ENCODE measurements around the gene C6orf15.
A peak's percentile ranks its signal among the peaks of the same experiment; 100 is the strongest.

The C6orf15 gene

DNA sequence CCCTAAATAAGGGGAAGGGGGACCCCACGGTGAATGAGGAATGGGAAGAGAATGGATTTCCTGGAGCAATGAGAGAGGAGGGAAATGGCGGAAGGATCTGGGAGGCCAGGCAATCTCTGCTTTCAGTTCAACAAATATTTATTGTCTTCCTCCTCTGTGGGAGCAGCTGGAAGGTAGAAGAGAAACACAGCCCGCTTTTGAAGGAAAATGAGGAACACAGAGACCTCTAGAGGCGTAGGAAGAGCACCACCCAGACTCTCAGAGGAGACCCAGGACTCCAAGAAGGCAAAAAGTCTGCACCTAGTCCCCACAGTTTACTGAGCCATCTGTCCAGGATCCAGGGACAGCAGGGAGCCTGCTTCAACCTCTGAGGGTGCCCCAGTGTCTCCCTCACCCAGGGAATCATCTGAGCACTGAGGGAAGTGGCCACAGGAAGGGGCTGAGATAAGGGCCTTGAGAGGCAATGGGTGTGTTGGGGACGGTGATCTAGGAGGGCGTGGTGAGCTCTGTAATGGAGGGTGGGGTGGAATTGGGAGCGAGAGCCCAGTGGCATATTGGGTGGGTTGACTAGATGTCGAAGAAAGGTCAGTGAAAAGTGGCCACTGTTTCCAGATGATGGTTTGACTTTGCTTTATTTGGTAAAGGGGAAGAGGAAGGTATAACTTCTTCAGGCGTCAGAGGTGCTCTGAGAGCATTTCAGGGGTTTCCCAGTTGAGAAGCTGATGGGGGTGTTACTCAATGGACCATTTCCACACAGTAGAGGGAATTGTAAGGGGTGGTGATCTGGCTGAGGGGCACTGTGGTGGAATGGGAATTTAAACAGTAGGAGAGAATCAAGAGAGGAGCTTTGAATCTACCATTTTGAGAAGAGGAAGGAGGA, 2.8 kb upstream of the C6orf15 start:
- in situ Hi-C loops (cut with HindIII; ENCODE audit: low pct_ligation_motif_present, low pct_unique_long_range_greater_than_20kb, low sequenced_read_pairs), result no loop called here
- DNase-seq, result peak; percentile 83

DNA sequence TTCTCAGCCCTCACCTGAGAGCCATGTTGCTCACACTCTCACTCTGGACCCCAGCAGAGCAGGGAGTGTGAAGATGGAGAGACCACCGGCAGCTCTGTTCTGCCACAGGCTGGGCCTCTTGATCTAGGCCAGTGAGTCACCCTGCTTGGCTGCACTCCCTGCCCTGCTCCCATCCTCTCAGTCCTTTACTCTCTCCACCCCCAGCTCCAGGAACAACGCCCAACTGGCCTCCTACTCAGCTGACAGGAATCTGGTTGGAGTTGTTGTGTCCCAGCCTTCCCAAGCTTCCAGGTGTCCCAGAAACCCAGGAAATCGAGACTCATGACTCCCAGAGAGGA, 2.1 kb upstream of the C6orf15 start, which contains the start of gene PSORS1C1:
Gene PSORS1C1, plus strand, starts transcription at position 260 of the 338 bp plus-strand sequence. CDS start 14,833 bp downstream, outside the sequence.
- in situ Hi-C loops (cut with HindIII; ENCODE audit: low pct_ligation_motif_present, low pct_unique_long_range_greater_than_20kb, low sequenced_read_pairs), result no loop called here
- DNase-seq, result peak; percentile 91

DNA sequence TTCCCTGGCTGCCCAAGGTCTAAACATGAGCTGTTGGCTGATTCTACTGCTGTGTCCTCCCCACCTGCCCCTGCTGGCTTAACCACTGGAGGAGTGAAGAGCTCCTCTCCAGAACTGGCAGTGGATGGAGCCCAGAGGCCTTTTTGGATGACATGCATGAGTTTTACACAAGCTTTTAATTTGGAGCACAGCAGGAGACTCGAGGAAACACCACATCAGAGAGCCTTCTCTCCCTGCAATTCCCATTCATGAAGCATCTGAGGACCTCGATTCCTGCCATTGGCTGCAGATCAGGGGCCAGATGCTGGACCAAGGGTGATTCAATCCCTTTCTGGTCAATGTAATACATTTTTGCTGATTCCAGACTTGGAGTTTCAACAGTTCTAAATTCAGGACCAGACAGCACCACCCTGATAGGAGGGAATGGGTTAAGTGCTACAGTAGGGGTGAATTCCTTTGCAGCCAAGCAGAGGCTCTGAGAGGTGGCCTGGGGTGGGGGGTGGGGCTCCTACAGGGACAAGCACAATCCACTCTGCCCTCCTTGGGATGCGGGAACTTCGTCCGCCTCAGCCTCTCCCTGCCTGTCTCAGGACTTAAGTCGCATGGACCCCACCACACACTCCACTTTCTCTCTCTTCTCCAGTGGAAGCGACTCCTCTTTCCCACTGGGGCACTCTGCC, 1.6 kb upstream of the C6orf15 start:
- in situ Hi-C loops (cut with HindIII; ENCODE audit: low pct_ligation_motif_present, low pct_unique_long_range_greater_than_20kb, low sequenced_read_pairs), result no loop called here
- DNase-seq, result no peak

GRCh38 chr6:31111712-31112111, 663 bp downstream of the C6orf15 start:
- in situ Hi-C loops (cut with HindIII; ENCODE audit: low pct_ligation_motif_present, low pct_unique_long_range_greater_than_20kb, low sequenced_read_pairs), result no loop called here
- no peak for DNase-seq

GRCh38 chr6:31110825-31111582, 1.4 kb downstream of the C6orf15 start:
- DNase-seq, result no peak

DNA sequence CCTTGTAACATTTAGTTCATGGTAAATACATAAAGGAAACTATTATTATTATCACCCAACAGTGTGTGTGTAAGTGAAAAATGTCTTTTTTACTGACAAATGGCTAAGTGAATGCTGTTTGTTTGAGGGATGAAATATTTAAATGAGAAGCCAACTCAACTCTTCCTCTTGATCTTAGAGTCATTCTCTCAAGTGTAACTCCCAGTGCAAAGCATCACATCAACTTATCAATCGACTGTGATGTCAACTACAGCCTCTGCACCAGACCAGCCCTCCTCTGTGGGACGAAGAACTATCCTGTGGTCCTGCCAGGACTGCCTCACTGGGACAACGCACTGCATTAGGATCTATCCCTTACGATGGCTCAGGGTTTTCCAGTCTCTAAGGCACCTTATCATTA, 5.3 kb downstream of the C6orf15 start:
- DNase-seq, result no peak
- in situ Hi-C loops (cut with HindIII; ENCODE audit: low pct_ligation_motif_present, low pct_unique_long_range_greater_than_20kb, low sequenced_read_pairs), result no loop called here

More at GRCh38 chr6:31110825-31111582, 1.4 kb downstream of the C6orf15 start:
- in situ Hi-C loops (cut with HindIII; ENCODE audit: low pct_ligation_motif_present, low pct_unique_long_range_greater_than_20kb, low sequenced_read_pairs), result no loop called here

- no peak for DNase-seq
- in situ Hi-C loops (cut with HindIII; ENCODE audit: low pct_ligation_motif_present, low pct_unique_long_range_greater_than_20kb, low sequenced_read_pairs), result no loop called here
Observed at GRCh38 chr6:31103136-31103535, 9.2 kb downstream of the C6orf15 start.

GRCh38 chr6:31098449-31098938, 13.9 kb downstream of the C6orf15 start:
- DNase-seq, result no peak
- in situ Hi-C loops (cut with HindIII; ENCODE audit: low pct_ligation_motif_present, low pct_unique_long_range_greater_than_20kb, low sequenced_read_pairs), result no loop called here

- in situ Hi-C loops (cut with HindIII; ENCODE audit: low pct_ligation_motif_present, low pct_unique_long_range_greater_than_20kb, low sequenced_read_pairs), result no loop called here
Observed at GRCh38 chr6:31096656-31097055, 15.7 kb downstream of the C6orf15 start.

DNA sequence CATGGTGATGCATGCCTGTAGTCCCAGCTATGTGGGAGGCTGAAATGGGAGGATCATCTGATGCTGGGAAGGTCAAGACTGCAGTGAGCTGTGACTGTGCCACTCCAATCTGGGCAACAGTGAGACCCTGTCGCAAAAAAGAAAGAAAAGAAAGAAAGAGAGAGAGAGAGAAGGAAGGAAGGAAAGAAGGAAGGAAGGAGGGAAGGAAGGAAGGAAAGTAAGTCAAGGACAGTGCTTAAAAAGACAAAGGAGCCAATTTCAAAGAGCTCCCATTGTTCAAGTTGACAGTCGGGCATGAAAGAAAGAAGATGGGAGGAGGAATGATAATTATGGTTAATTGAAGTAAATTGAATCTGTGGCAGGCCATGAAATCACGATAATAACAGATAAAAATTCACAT, 16.2 kb downstream of the C6orf15 start:
- DNase-seq, result no peak
- in situ Hi-C loops (cut with HindIII; ENCODE audit: low pct_ligation_motif_present, low pct_unique_long_range_greater_than_20kb, low sequenced_read_pairs), result no loop called here

More at GRCh38 chr6:31096656-31097055, 15.7 kb downstream of the C6orf15 start:
- no peak for DNase-seq

DNA sequence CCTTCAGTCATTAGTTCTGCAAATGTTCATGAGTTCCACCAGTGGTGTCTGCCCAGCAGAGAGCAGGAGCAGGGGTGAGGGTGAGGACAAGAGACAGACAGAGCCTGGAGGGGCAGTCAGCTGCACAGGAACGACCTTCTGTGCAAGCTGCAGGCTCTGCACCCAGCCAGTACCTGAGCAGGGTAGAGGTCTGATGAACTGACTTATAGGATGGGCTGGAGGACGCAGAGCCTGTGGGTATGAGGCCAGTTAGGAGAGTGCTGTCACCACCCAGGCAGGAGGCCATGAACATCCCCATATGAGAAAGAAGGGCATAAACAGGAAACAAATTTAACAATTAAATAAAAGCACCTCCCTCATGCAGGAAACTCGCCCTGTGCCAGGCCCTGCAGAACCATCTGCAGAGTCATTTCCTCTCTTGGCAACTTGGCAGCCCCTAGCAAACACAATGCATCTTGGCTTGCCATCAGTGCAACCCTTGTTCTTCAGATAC, 17.9 kb downstream of the C6orf15 start:
- in situ Hi-C loops (cut with HindIII; ENCODE audit: low pct_ligation_motif_present, low pct_unique_long_range_greater_than_20kb, low sequenced_read_pairs), result no loop called here
- no peak for DNase-seq

DNA sequence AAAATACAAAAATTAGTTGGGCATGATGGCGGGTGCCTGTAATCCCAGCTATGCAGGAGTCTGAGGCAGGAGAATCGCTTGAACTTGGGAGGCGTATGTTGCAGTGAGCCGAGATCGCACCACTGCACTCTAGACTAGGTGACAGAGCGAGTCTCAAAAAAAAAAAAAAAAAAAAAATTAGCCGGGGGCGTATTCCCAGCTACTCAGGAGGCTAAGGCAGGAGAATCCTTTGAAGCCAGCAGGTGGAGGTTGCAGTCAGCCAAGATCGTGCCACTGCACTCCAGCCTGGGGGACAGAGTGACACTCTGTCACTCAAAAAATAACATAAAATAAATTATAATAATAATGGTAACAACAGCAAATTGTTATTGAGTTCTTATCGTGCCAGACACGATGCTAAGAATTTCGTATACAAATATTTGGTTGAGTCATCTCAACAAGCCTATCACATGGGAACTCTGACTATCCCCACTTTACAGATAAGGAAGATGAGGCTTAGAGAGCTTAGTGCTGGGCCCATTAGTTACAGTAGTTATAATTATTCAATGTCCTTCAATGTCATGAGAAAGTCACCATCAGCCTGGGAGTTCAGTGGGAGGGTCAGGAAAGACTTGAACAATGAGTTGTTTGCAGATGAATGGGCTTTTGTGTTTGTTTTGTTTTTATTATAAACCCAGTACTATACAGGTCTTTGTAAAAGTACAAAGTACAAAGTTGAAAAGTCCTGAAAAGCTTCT, 19.4 kb downstream of the C6orf15 start:
- in situ Hi-C loops (cut with HindIII; ENCODE audit: low pct_ligation_motif_present, low pct_unique_long_range_greater_than_20kb, low sequenced_read_pairs), result no loop called here
- DNase-seq, result no peak

- DNase-seq, result no peak
- in situ Hi-C loops (cut with HindIII; ENCODE audit: low pct_ligation_motif_present, low pct_unique_long_range_greater_than_20kb, low sequenced_read_pairs), result no loop called here
Observed at GRCh38 chr6:31092238-31092637, 20.1 kb downstream of the C6orf15 start.

DNA sequence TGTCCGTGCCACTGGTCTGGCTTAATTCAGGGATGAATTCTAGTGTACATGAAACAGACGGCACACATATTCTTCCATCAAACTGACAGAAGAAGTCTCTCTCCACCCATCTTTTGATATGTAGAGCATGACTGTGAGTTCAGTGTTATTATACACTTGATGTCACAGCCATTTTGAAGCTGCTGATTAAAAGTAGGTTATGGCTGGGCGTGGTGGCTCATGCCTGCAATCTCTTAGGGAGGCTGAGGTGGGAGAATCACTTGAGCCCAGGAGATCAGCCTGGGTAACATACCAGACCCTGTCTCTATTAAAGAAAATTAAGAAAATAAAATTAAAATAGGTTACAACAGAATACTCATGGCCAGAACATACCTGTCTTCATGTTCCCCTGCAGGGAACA, 20.7 kb downstream of the C6orf15 start:
- in situ Hi-C loops (cut with HindIII; ENCODE audit: low pct_ligation_motif_present, low pct_unique_long_range_greater_than_20kb, low sequenced_read_pairs), result no loop called here
- no peak for DNase-seq

DNA sequence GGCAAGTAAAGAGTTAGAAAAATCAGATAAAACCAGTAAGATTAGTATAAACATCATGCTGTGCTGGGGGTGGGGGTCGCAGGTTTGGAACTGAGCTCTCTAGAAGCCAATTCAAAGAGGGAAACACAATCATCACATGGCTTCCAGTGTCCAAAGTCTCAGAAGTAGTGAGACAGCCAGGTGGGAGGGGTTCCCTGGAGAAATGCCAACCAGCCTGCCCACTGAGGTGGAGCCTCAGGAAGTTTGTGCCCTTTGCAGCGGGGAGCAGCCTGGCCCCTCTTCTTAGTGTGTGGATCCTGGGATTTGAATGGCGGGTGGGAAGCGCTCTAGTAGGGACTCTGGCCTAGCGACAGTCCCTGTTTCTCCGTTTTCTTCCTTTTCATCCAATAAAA, 21.4 kb downstream of the C6orf15 start:
- DNase-seq, result no peak
- in situ Hi-C loops (cut with HindIII; ENCODE audit: low pct_ligation_motif_present, low pct_unique_long_range_greater_than_20kb, low sequenced_read_pairs), result no loop called here

- in situ Hi-C loops (cut with HindIII; ENCODE audit: low pct_ligation_motif_present, low pct_unique_long_range_greater_than_20kb, low sequenced_read_pairs), result no loop called here
- no peak for DNase-seq
Observed at GRCh38 chr6:31090275-31090972, 22.0 kb downstream of the C6orf15 start.

DNA sequence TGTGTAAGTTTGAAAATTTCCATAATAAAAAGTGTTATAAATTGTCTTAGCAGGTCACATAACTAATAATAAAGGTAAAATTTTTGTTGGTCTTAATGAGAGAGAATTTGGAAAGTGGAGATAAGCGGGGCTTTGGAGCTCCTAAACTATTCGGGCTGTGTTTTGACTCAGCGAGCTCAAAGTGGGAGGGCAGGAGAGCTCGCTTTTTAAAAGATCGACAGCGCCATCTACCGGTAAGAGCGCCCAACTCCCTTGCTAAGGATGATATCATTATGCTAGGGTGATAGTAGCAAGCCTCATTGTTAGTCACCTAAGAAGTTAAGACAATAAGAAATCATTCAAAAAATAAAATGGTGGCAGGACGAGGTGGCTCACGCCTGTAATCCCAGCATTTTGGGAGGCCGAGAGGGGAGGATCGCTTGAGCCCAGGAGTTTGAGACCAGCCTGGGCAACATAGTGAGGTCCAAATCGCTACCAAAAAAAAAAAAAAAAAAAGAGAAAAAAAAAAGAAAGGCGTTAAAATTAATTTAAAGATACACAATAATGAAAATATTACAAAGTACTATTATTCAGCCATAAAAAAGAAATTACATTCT, 24.8 kb downstream of the C6orf15 start:
- peak; percentile 88 for DNase-seq
- in situ Hi-C loops (cut with HindIII; ENCODE audit: low pct_ligation_motif_present, low pct_unique_long_range_greater_than_20kb, low sequenced_read_pairs), result no loop called here

Measured in ACHN (cell line).